Osteoblast (primary cell): Measurements from ENCODE around the gene CCDC91. TPM values are rescaled to one million over a fixed set of nuclear protein-coding genes. Genes with fewer than 3 reads are reported as not detected.

ENCODE experiments used
- DNase-seq: peaks from one replicate; pipeline ENCODE4 v3.0.0; 2011; ENCODE audit warnings: low spot score, mixed read lengths; ENCODE audit not compliant: insufficient read length; ENCODE audit errors: missing footprints
- H2AFZ ChIP-seq: 2 replicates; pipeline ENCODE4 v1.6.0; 2011; ENCODE audit warnings: mild to moderate bottlenecking, low read length
- H3K27ac ChIP-seq: 2 replicates; pipeline ENCODE4 v1.5.1; 2011; ENCODE audit warnings: mild to moderate bottlenecking, low read depth, low read length, moderate library complexity
- H3K27me3 ChIP-seq: 2 replicates; pipeline ENCODE4 v1.6.0; 2012; ENCODE audit warnings: mild to moderate bottlenecking, control low read depth, inconsistent platforms, low read length, moderate library complexity; ENCODE audit not compliant: insufficient read depth
- H3K36me3 ChIP-seq: 2 replicates; pipeline ENCODE4 v1.5.1; 2011; ENCODE audit warnings: mild to moderate bottlenecking, low read length, control low read depth, moderate library complexity; ENCODE audit not compliant: insufficient read depth
- H3K4me1 ChIP-seq: 2 replicates; pipeline ENCODE4 v1.5.1; 2011; ENCODE audit warnings: mild to moderate bottlenecking, low read length, control low read depth, moderate library complexity; ENCODE audit not compliant: insufficient read depth
- H3K4me2 ChIP-seq: 2 replicates; pipeline ENCODE4 v1.6.0; 2011; ENCODE audit warnings: mild to moderate bottlenecking, low read length; ENCODE audit not compliant: insufficient read depth
- H3K4me3 ChIP-seq: fragments of 200-600 bp; sonication (generic); 3 replicates; pipeline ENCODE4 v1.5.1; 2012; ENCODE audit warnings: mild to moderate bottlenecking, low read length, inconsistent platforms; ENCODE audit not compliant: insufficient read depth
- H3K79me2 ChIP-seq: 2 replicates; pipeline ENCODE4 v1.6.0; 2012; ENCODE audit warnings: mild to moderate bottlenecking, low read length, control low read depth, inconsistent platforms; ENCODE audit not compliant: insufficient read depth
- H3K9me3 ChIP-seq: 2 replicates; pipeline ENCODE4 v1.5.1; 2011; ENCODE audit warnings: low read depth, low read length, control low read depth
- H4K20me1 ChIP-seq: 2 replicates; pipeline ENCODE4 v1.6.0; 2012; ENCODE audit warnings: mild to moderate bottlenecking, low read length, control low read depth; ENCODE audit not compliant: insufficient read depth
- total RNA-seq: library from RNA; depleted of rRNA; stranded (reverse); fragments of >200 nt; gene quantifications from 2 replicates; pipeline ENCODE4 v1.2.3, GENCODE V29; 2012
- TF ChIP-seq, protein P1 (sequence below): IDR thresholded peaks from 2 replicates; pipeline ENCODE4 v1.5.1; 2011; ENCODE audit warnings: mild to moderate bottlenecking, low read depth, low read length, moderate library complexity; ENCODE audit errors: extremely low read depth

Gene CCDC91
- total RNA-seq, 1 donor, result 36.2 TPM

DNA sequence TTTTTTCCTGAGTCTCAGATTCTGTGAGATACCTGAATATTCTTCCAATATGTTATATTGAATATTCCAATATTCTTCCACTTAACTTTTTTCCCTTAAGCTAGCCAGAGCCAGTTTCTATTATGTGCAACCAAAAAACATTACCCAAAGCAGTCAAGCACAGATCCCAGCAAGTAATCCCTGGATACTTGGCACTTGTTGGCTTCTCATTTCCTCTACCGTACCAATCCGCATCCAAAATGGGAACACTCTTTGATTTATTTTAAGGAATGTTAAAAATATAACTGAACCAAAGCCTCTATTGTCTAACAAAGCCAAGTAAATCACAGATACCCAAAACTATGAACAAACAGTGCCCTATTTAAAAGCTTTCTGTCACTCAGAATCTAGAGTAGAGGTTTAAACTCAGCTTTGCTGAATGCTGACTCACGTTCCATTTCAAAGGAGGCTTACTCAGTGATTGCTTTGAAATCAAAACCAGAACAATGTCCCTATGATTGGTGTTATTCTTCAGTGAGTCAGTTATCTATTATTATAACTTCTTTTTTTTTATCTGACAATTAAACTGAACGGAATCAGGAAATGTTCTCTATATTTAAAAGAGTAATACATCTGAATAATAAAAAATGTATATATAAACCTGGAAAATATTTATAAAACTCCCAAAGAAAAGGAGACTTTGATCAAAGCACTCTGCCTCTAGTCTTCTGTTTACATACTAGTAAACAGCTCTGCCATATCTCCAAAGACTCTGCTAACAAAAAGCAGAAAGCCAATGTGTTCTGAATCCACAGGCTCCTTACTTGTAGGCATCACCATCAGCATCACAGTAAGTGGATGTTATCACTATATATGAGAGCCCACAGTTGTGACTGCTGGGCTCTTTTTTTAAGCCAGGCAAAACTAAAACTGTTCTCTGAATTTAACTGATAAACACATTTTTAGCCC lies 360.8 kb downstream of the CCDC91 start:
- Histone ChIP-seq H3K36me3 (no peaks in the 10 kb centered on the region), H2AFZ (no peak overlapping the region), H3K79me2 (no peaks in the 10 kb centered on the region), H3K9me3 (no peaks in the 10 kb centered on the region), H3K4me1 (peaks cover 15% of the 10 kb centered on the region), H3K4me3 (no peak overlapping the region), H3K27me3 (no peaks in the 10 kb centered on the region), H4K20me1 (no peaks in the 10 kb centered on the region), H3K27ac (peak overlapping the region; percentile 54), H3K4me2 (peak overlapping the region; percentile 69)
- TF ChIP-seq, protein P1, sequence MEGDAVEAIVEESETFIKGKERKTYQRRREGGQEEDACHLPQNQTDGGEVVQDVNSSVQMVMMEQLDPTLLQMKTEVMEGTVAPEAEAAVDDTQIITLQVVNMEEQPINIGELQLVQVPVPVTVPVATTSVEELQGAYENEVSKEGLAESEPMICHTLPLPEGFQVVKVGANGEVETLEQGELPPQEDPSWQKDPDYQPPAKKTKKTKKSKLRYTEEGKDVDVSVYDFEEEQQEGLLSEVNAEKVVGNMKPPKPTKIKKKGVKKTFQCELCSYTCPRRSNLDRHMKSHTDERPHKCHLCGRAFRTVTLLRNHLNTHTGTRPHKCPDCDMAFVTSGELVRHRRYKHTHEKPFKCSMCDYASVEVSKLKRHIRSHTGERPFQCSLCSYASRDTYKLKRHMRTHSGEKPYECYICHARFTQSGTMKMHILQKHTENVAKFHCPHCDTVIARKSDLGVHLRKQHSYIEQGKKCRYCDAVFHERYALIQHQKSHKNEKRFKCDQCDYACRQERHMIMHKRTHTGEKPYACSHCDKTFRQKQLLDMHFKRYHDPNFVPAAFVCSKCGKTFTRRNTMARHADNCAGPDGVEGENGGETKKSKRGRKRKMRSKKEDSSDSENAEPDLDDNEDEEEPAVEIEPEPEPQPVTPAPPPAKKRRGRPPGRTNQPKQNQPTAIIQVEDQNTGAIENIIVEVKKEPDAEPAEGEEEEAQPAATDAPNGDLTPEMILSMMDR, result no peak
- peak; percentile 74 for DNase-seq

DNA sequence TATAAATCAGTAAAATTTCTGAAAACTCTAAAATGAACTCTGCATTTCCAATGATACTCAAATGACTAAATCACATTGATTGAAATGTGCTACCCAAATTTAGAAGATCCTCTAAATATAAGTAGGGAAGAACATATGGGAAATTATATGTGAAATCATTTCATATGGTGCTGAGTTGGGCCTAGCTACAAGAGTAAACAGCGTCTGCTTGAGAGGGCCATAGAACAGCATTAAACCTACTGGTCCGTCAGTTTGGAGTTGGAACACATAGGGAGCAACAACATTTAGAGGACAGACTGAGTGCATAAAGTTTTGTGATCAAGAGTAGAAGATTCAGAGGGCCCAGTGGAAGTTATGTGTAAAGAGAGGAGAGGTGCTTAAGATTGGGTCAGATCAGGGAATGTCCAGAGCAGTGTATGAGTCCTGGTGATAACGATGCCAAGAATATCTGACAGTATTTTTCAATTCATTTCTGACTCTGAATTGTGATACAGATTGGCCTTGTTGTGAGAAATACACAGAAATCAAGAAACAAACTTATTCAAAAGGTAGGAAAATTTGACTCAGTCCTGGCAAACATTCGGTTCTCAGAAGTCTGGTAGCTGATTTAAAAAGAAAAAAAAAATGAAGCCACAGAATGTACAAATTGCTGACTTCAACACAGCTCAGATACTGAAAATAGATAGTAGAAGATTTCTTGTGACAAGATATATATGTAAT lies 362.2 kb downstream of the CCDC91 start:
- Histone ChIP-seq H3K4me3 (no peak overlapping the region), H3K79me2 (no peaks in the 10 kb centered on the region), H3K36me3 (no peaks in the 10 kb centered on the region), H2AFZ (no peak overlapping the region), H3K27me3 (no peaks in the 10 kb centered on the region), H4K20me1 (no peaks in the 10 kb centered on the region), H3K4me2 (no peak overlapping the region), H3K4me1 (peaks cover 15% of the 10 kb centered on the region), H3K9me3 (no peaks in the 10 kb centered on the region), H3K27ac (no peak overlapping the region)
- no peak for DNase-seq
- TF ChIP-seq, protein P1, result no peak

GRCh38 chr12:28555748-28556147 lies 365.5 kb downstream of the CCDC91 start:
- DNase-seq, result no peak

More at GRCh38 chr12:28555748-28556147, 365.5 kb downstream of the CCDC91 start:
- TF ChIP-seq, protein P1, result no peak
- Histone ChIP-seq H3K4me2 (no peak overlapping the region), H3K4me3 (no peak overlapping the region), H4K20me1 (no peaks in the 10 kb centered on the region), H3K27ac (no peak overlapping the region), H2AFZ (no peak overlapping the region), H3K27me3 (no peaks in the 10 kb centered on the region), H3K36me3 (no peaks in the 10 kb centered on the region), H3K4me1 (peaks cover 10% of the 10 kb centered on the region), H3K9me3 (no peaks in the 10 kb centered on the region), H3K79me2 (no peaks in the 10 kb centered on the region)
